Mesodermal cell (in vitro differentiated cells): ENCODE measurements around the gene C11orf21.
"Not testable (repeated sequence)": the region's sequence is repeated elsewhere in the genome, so short reads cannot be mapped to it uniquely, and the experiment has no call there.

Experiments used
- H3K27ac ChIP-seq: 2 replicates; pipeline ENCODE4 v1.7.0; 2013; ENCODE audit warnings: mild to moderate bottlenecking, low read depth, low read length, moderate library complexity; ENCODE audit not compliant: severe bottlenecking
- H3K36me3 ChIP-seq: 2 replicates; pipeline ENCODE4 v1.7.1; 2013; ENCODE audit warnings: mild to moderate bottlenecking, low read length, moderate library complexity; ENCODE audit not compliant: control insufficient read depth, insufficient read depth
- H3K4me1 ChIP-seq: one replicate; pipeline ENCODE4 v1.7.1; 2013; ENCODE audit warnings: mild to moderate bottlenecking, low read length; ENCODE audit not compliant: insufficient read depth, control insufficient read depth, poor library complexity, severe bottlenecking
- H3K4me3 ChIP-seq: 2 replicates; pipeline ENCODE4 v1.7.0; 2013; ENCODE audit warnings: low read length, control low read depth, mild to moderate bottlenecking; ENCODE audit not compliant: insufficient read depth, poor library complexity, severe bottlenecking; ENCODE audit errors: extremely low read depth
- H3K9me3 ChIP-seq: 2 replicates; pipeline ENCODE4 v1.7.1; 2013; ENCODE audit warnings: mild to moderate bottlenecking, low read length, moderate library complexity; ENCODE audit not compliant: control insufficient read depth
- WGBS, 2 experiments: methylation state at CpG; one replicate each; pipeline ENCODE4 v1.1.5; 2013; ENCODE audit warnings: missing lambda C conversion rate in 2 of 2; ENCODE audit not compliant: insufficient coverage in 2 of 2; 5-methylcytosine and 5-hydroxymethylcytosine counted together

The C11orf21 gene

DNA sequence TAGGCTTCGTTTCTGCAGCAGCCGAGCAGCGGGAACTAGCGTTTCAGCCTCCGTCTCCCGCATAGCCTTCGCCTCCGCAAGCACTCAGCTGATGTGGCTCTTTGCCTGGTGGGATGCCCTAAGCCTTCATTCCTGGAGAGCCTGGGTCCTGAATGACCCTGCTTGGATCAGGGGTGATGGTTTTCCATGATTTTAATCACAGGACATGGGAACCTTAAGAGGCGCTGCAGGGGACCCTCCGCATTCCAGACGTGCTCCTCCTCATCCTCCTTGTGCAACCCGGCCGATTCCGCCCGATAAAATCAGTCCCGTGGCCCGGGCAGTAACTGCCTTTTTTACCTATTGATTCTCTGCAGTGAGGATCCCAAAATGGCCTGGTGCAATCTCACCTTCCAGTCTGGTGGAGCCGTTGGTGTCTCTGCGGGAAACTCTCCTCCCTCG is 8.2 kb downstream of the C11orf21 start:
- Histone ChIP-seq H3K4me1 (no peaks in the 10 kb centered on the region), H3K4me3 (no peak overlapping the region), H3K36me3 (no peaks in the 10 kb centered on the region), H3K9me3 (no peaks in the 10 kb centered on the region), H3K27ac (no peak overlapping the region)
- WGBS, 2 experiments: 83 to 90% methylated on average over 17 to 20 of the region's 20 CpGs

DNA sequence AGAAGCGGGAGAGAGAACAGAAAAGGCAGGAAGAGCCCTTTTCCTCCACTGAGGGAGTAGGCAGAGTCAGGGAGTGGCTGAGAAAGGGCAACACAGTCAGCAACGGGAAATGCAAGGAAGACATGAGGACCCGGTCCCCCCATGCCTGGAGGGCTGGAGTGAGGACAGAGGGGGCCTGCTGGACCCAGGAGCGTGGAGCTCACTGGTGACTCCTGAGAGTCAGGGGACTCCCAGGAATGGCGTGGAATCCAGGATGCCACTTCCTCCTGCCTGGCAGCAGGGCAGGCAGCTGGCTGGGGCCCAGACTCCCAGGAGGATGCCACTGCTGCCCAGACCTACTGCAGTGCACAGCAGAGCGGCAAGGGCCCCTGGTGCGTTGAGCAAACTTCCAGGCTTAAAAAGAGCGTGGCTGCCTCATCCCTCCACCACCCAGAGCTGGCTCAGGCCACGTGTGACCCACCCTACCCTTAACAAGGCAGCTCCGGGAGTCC is 11.3 kb downstream of the C11orf21 start:
- H3K27ac ChIP-seq: no peak overlapping the region
- no peaks in the 10 kb centered on the region for H3K36me3 ChIP-seq
- H3K4me3 ChIP-seq: no peak overlapping the region
- H3K9me3 ChIP-seq: no peaks in the 10 kb centered on the region
- no peaks in the 10 kb centered on the region for H3K4me1 ChIP-seq
- WGBS, 2 experiments: 61 to 73% methylated on average over 8 to 10 of the region's 10 CpGs

DNA sequence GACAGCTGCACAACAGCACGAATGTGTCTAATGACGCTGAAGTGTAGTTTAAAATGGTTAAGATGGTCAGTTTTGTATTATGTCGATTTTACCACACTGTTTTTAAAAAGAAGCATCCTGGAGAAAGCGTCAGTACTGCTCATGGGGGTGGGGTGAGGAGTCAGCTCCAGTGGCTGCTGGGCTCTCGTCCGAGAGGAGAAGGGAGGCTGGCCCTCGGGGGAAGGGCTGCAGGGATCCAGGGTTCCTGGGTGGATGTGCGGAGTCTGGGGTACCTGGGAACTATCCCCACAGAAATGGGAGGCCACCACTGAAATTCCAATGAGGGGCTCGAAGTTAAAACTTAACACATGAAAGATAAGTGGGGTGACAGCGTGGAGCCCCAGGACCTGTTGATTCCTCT is 11.9 kb downstream of the C11orf21 start:
- H3K4me1 ChIP-seq: no peaks in the 10 kb centered on the region
- H3K9me3 ChIP-seq: no peaks in the 10 kb centered on the region
- 76 to 77% methylated on average over 7 to 10 of the region's 10 CpGs for WGBS, 2 experiments
- no peak overlapping the region for H3K4me3 ChIP-seq
- H3K36me3 ChIP-seq: no peaks in the 10 kb centered on the region
- H3K27ac ChIP-seq: no peak overlapping the region

GRCh38 chr11:2289350-2289749 is 12.4 kb downstream of the C11orf21 start:
- Histone ChIP-seq H3K4me3 (no peak overlapping the region), H3K27ac (no peak overlapping the region), H3K36me3 (no peaks in the 10 kb centered on the region), H3K9me3 (no peaks in the 10 kb centered on the region), H3K4me1 (no peaks in the 10 kb centered on the region)
- WGBS, 2 experiments: 89 to 92% methylated on average over 3 to 6 of the region's 6 CpGs

GRCh38 chr11:2287091-2287490 is 14.6 kb downstream of the C11orf21 start:
- WGBS, 2 experiments: 78 to 85% methylated on average over 15 of the region's 16 CpGs
- no peaks in the 10 kb centered on the region for H3K9me3 ChIP-seq
- H3K36me3 ChIP-seq: no peaks in the 10 kb centered on the region
- no peaks in the 10 kb centered on the region for H3K4me1 ChIP-seq
- no peak overlapping the region for H3K4me3 ChIP-seq
- H3K27ac ChIP-seq: no peak overlapping the region

GRCh38 chr11:2286350-2286749 is 15.4 kb downstream of the C11orf21 start:
- H3K4me3 ChIP-seq, H3K36me3 ChIP-seq, H3K9me3 ChIP-seq, H3K27ac ChIP-seq, H3K4me1 ChIP-seq: not testable (repeated sequence)
- WGBS, 2 experiments: 96 to 97% methylated on average over 10 of the region's 13 CpGs

- Histone ChIP-seq H3K4me3 (no peak overlapping the region), H3K27ac (no peak overlapping the region), H3K36me3 (no peaks in the 10 kb centered on the region), H3K4me1 (no peaks in the 10 kb centered on the region), H3K9me3 (no peaks in the 10 kb centered on the region)
- no CpG with 5 or more reads among the region's 2 CpGs for WGBS, 2 experiments
Observed at GRCh38 chr11:2280208-2280607, 21.5 kb downstream of the C11orf21 start.

DNA sequence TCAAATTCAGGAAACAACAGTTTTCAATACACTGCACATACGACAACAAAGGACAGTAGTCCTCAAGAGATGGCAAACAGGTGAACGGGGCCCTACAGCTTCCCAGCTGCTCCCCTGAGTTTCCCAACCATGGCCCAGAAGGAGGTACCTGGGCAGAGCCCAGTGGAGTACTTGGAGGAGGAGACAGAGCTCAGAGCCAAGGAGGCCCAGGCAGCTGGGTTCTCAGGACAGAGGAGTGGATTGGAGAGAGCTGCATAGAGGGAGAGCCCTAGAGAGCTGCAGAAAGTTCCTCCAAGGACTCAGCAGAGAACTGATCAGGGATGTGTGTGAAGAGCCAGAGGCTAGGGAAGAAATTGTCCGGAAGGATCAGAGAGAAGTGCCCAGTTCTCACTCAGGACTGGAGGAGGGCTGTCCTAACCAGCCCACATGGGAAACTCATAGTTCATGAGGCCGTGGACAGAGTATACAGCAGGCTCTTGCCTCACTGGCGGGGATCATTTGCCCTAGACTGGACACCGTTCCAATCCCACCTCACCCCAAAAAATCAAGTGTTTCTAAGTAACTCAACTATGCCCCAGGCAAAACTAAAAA is 23.7 kb downstream of the C11orf21 start:
- Histone ChIP-seq H3K36me3 (no peaks in the 10 kb centered on the region), H3K4me3 (no peak overlapping the region), H3K27ac (no peak overlapping the region), H3K4me1 (no peaks in the 10 kb centered on the region), H3K9me3 (no peaks in the 10 kb centered on the region)
- 67 to 100% methylated on average over 3 to 4 of the region's 6 CpGs for WGBS, 2 experiments

GRCh38 chr11:2277008-2277346 is 24.7 kb downstream of the C11orf21 start:
- H3K4me1 ChIP-seq: no peaks in the 10 kb centered on the region
- 75 to 78% methylated on average over 4 to 5 of the region's 6 CpGs for WGBS, 2 experiments
- H3K27ac ChIP-seq: no peak overlapping the region
- H3K9me3 ChIP-seq: no peaks in the 10 kb centered on the region
- no peaks in the 10 kb centered on the region for H3K36me3 ChIP-seq
- no peak overlapping the region for H3K4me3 ChIP-seq

GRCh38 chr11:2276280-2277007 is 25.3 kb downstream of the C11orf21 start:
- no peaks in the 10 kb centered on the region for H3K4me1 ChIP-seq
- no peak overlapping the region for H3K4me3 ChIP-seq
- H3K36me3 ChIP-seq: no peaks in the 10 kb centered on the region
- no peak overlapping the region for H3K27ac ChIP-seq
- no peaks in the 10 kb centered on the region for H3K9me3 ChIP-seq
- 89 to 94% methylated on average over 11 to 14 of the region's 14 CpGs for WGBS, 2 experiments
